HG02970 (cell line): Measurements from ENCODE around the gene PDGFC.

Experiments
- ATAC-seq: cut with Tn5 transposase; IDR thresholded peaks from one replicate; pipeline ENCODE4 v1.9.1; 2021; ENCODE audit warnings: mild to moderate bottlenecking, moderate library complexity, moderate number of reproducible peaks; ENCODE audit not compliant: unreplicated experiment, low FRiP score

The PDGFC gene

GRCh38 chr4:156764145-156764544 lies 207.5 kb downstream of the PDGFC start:
- no peak for ATAC-seq

DNA sequence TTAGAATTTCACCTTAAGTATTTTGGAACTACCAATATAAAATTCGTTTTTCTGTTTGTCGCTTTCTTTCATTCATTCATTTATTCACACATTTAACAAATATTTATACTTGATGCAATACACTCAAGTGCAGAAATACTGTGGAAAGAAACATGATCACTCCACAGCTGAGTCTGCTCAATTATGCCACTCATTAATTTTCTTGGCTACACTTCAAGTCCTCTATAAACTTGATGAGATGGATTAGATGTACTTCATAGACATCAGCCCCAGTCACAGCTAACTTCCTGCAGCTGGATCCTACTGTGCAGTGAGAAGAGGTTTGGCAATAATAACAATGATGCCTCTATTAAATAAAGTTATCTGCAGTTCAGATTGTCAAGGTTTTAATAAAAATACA lies 208.1 kb downstream of the PDGFC start:
- ATAC-seq = no peak

DNA sequence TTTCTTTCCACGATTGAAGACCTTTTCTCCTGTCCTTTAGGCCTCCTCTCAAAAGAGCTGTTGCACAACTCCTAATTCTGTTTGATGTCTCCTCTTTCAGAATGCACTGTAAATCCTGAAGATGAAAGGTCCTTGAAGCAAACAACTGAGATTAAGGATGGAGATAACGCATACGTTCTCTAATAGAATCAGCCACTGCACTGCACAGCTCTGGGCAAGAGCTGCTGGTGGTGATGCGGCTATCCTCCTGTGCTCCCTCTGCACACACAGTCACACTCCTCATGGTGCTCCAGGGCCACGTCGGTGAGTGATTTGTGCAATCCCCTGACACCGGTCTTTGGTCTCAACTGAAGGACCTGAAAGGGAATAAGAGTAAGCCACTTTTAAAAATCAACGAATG lies 208.7 kb downstream of the PDGFC start:
- ATAC-seq = no peak

DNA sequence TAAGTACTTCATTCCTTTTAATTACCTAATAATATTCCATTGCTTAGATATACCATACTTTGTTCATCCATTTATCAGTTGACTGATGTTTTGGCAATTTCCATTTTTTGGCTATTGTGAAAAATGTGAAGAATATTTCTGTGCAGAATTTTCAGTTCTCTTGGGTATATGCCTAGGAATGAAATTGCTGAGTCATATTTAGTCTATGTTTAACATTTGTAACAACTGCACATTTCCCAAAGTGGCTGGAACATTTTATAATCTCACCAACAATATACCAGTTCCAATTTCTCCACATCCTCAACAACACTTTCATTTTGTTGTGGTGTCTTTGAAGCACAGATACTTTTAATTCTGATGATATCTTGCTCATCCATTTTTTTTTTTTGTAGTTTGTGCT lies 215.5 kb downstream of the PDGFC start:
- ATAC-seq = no peak

GRCh38 chr4:156754832-156755570 lies 216.6 kb downstream of the PDGFC start:
- ATAC-seq = no peak

- ATAC-seq = no peak
These were observed 220.1 kb downstream of the PDGFC start for GRCh38 chr4:156751486-156751885.

GRCh38 chr4:156749426-156750403 lies 221.9 kb downstream of the PDGFC start:
- no peak for ATAC-seq

DNA sequence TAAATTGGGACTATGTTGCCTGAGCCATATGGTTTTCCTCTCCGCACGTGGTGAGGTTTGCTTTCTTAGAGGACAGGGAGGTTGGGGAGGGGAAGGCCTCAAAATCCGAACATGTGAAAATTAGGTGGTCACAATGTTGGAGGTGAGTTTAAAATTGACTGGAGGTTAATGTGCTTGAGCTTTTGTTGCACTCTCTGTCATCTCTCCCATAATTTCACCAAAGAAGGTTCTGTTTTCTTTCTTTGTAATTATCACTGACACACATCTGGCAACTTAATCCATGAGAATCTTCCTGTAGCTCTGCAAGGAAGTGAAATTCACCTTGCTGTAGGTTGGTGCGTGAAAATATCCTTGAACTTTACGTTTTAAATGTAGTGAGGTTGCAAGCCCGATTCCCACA lies 225.5 kb downstream of the PDGFC start:
- no peak for ATAC-seq

GRCh38 chr4:156738766-156739165 lies 232.8 kb downstream of the PDGFC start:
- ATAC-seq = no peak

DNA sequence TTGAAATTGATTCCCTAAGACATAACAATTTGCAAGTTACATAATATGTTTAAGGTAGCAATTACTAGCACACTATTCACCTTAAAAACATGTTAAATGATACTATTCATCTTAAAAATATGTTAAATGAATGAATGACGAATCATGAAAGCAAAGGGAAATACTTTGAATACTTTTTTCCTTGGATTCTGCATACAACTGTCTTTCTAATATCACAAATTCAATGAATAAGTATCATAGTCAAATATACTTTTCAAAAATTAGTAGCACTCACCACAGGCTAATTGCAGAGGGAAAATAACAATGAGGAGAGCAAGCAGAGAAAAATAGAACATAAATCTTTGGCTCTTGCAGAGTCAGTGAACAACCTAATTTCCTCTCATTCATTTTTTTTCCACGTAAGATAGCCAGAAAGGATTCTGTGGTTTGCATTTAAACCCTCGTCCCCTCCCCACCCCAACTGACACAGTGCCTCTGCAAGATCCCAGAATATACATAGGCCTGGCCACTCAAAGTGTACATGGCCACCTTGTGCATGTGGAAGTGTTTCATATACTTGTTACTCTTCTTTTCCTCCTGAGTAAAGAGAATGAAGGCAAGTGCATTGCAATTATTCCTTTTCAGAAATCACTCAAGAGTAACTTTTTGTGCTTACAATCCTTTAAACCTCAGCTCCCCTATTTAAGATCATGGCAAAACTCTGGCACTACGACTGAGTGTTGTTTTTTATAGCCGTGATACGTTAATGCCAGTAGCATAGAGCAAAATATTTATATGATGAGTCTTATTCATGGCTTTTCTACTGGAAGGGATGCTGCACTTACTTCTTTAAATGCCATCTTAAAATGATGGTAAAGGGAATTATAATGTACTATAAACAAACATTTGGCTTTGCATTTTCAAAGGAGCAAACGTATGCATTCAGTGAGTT lies 236.4 kb downstream of the PDGFC start:
- no peak for ATAC-seq

- ATAC-seq = no peak
These were observed 238.0 kb downstream of the PDGFC start for GRCh38 chr4:156733582-156733981.

DNA sequence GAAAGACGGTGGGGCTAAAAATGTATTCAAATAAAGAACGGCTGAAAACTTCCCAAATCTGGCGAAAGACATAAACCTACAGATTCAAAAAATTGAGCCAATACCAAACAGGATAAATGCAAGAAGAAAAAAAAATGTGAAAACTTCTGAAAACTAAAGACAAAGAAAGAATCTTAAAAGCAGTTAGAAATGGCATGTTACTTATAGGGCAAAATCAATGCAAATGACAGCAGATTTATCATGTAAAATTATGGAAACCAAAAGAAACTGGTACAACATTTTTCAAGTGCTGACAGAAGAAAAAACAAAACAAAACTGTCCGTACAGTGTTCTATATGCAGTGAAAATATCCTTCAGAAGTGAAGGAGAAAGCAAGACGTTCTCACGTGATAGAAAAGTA lies 239.0 kb downstream of the PDGFC start:
- ATAC-seq = no peak

DNA sequence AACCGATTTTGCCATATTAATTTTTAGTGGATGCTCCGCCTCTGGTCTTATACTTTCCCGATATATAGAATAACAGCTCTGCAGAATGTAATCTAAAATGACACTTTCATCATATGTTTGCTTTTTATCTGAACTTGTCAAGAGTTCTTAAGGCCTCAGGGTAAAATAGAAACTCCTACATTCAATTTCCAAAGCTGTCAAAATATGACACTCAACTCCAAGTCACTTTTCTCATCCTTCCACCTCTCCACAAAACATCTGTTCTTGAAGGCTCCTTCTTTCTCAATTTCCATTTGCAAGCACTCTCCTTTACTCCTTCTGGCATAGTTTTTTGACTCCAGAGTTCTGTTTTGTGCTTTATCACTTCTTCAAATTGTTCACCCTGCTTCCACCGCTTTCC lies 242.2 kb downstream of the PDGFC start:
- no peak for ATAC-seq

DNA sequence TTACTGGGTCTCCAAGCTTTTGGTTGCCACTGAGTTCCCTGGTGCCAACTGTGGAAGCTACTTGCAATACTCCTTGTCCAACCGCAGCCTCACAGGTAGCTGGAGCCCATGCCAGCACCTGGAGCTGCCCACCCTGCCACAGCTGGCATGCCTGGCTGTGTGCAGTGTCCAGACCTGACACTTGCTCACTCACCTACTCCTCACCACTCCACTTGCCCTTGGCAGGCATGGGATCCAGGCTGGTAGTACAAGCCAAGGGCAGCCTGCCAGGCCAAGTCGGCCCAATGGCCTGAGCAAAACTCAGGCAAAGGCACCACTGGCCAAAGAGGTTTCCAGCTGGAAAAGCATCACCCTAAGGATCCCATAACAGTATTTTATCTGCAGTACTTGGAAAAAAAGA lies 246.3 kb downstream of the PDGFC start:
- no peak for ATAC-seq

DNA sequence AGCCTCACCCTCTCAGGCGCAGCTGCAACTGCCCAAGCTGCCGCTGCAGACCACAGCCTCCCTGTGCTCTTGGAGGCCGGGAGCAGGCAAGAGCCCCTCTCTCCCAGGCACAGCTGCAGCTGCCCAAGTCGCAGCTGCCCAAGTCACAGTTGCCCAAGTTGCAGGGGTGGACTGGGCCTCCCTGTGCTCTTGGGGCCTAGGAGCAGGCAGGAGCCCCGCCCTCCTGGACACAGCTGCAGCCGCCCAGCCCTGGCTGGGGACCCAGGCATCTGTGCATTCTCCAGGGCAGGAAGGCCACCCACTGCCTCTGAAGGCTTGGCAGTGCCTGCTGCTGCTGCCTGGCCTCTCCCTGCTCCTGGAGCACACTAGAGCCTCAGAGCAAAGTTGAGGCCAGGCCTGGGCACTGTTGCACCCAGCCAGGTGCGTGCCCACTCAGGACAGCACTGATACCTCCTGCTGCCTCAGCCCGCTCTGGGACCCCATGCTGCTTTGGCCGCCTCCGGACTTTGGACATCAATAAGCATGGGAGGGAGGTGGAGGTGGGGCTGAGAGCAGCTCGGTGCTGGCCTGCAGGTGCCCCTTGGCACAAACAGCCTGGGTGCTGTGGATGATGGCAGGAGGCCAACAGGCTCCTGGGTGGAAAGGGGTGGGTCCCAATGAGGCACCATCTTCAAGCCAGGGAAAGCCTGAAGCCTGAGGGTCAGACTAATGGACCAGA lies 247.5 kb downstream of the PDGFC start:
- no peak for ATAC-seq

- no peak for ATAC-seq
These were observed 253.4 kb downstream of the PDGFC start for GRCh38 chr4:156718226-156718625.

DNA sequence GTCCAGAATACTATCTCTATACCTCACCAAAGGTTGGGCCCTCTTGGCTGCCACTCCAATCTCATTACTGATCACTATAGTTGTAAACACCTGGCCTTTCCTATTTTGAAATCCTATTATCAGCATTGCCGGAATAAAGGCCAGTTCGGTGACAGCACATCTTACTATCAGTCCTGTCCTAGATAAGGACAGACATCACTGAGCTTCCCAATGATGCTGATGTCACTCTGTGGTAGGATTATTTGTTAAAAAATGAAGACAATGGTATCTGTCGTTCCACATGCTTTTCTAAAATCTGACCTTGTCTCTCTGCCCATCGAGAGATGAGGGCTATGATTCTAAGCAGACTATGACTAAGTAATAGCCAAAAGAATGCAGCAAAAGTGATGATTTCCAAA lies 260.4 kb downstream of the PDGFC start:
- ATAC-seq = no peak
